Measurements from ENCODE around the gene RBP5. TPM values are rescaled to one million over a fixed set of nuclear protein-coding genes. Genes with fewer than 3 reads are reported as not detected.

The RBP5 gene
- total RNA-seq, 2 donors from 2014 or later: 19.3 to 31.2 TPM

GRCh38 chr12:7081037-7081436 lies 47.7 kb downstream of the RBP5 start:
- no peak for DNase-seq
- no peak for TF ChIP-seq CTCF (conservative IDR thresholded peaks at IDR 0.05)
- Histone ChIP-seq H3K4me1 (ENCODE audit: control insufficient read depth, insufficient read depth, low read length) (no peaks in the 10 kb centered on the region), H3K4me3 (ENCODE audit: low read length) (no peak overlapping the region), H3K36me3 (ENCODE audit: control insufficient read depth, insufficient read depth, low read length) (no peaks in the 10 kb centered on the region), H3K27me3 (ENCODE audit: control insufficient read depth, insufficient read depth, low read length, poor library complexity, severe bottlenecking) (no peaks in the 10 kb centered on the region), H3K9me3 (ENCODE audit: control insufficient read depth, low read length) (peaks cover 5% of the 10 kb centered on the region), H3K9ac (ENCODE audit: extremely low read depth, low read length, poor library complexity, severe bottlenecking) (no peak overlapping the region), H3K27ac (ENCODE audit: low read depth, low read length) (no peak overlapping the region)
- H3K9me3 Mint-ChIP-seq: peaks cover 5% of the 10 kb centered on the region
- peaks cover 2% of the 10 kb centered on the region for H3K27me3 Mint-ChIP-seq (ENCODE audit: insufficient read depth)
- no peak overlapping the region for H3K4me3 Mint-ChIP-seq
- H3K36me3 Mint-ChIP-seq (ENCODE audit: low read depth): peaks cover 5% of the 10 kb centered on the region
- WGBS, 2 experiments (ENCODE audit: insufficient coverage in 1 of 2, insufficient read length in 1 of 2): 94% methylated on average over 14 of the region's 14 CpGs
- H3K4me1 Mint-ChIP-seq: no peaks in the 10 kb centered on the region
- no peak overlapping the region for H3K27ac Mint-ChIP-seq

- no peak overlapping the region for H3K27ac Mint-ChIP-seq
These were observed 48.9 kb downstream of the RBP5 start for GRCh38 chr12:7079826-7080125.

DNA sequence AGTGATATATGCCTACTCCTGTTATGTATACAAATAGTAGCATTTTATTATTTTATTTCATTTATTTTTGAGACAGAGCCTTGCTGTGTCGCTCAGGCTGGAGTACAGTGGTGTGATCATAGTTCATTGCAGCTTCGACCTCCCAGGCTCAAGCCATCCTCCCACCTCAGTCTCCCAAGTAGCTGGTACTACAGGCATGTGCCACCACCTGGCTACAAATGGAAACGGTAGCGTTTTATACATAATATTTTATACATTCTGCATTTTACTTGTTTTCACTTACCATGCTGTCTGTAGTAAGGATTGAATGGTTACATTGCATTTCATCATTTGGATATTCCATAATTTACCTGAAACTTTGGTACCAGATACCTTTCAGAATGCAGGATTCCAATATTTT lies 50.5 kb downstream of the RBP5 start:
- H3K27me3 ChIP-seq (ENCODE audit: control insufficient read depth, insufficient read depth, low read length, poor library complexity, severe bottlenecking): no peaks in the 10 kb centered on the region
- H3K4me3 ChIP-seq (ENCODE audit: low read length): no peak overlapping the region
- H3K4me1 Mint-ChIP-seq: peaks cover 6% of the 10 kb centered on the region
- H3K9me3 ChIP-seq (ENCODE audit: control insufficient read depth, low read length): no peaks in the 10 kb centered on the region
- peaks cover 8% of the 10 kb centered on the region for H3K27me3 Mint-ChIP-seq (ENCODE audit: insufficient read depth)
- peak; percentile 53 for TF ChIP-seq CTCF (conservative IDR thresholded peaks at IDR 0.05)
- peaks cover 5% of the 10 kb centered on the region for H3K4me1 ChIP-seq (ENCODE audit: control insufficient read depth, insufficient read depth, low read length)
- no peak overlapping the region for H3K27ac Mint-ChIP-seq
- no peak for DNase-seq
- no peak overlapping the region for H3K9ac ChIP-seq (ENCODE audit: extremely low read depth, low read length, poor library complexity, severe bottlenecking)
- peaks cover 2% of the 10 kb centered on the region for H3K36me3 Mint-ChIP-seq (ENCODE audit: low read depth)
- no peak overlapping the region for H3K4me3 Mint-ChIP-seq
- H3K36me3 ChIP-seq (ENCODE audit: control insufficient read depth, insufficient read depth, low read length): no peaks in the 10 kb centered on the region
- no peak overlapping the region for H3K27ac ChIP-seq (ENCODE audit: low read depth, low read length)
- WGBS, 2 experiments (ENCODE audit: insufficient coverage in 1 of 2, insufficient read length in 1 of 2): 90 to 93% methylated on average over 2 to 4 of the region's 4 CpGs
- H3K9me3 Mint-ChIP-seq: peaks cover 2% of the 10 kb centered on the region

More at GRCh38 chr12:7079826-7080125, 48.9 kb downstream of the RBP5 start:
- Mint-ChIP-seq H3K4me1 (no peaks in the 10 kb centered on the region), H3K9me3 (peaks cover 5% of the 10 kb centered on the region), H3K36me3 (ENCODE audit: low read depth) (peaks cover 5% of the 10 kb centered on the region), H3K27me3 (ENCODE audit: insufficient read depth) (peaks cover 8% of the 10 kb centered on the region), H3K4me3 (no peak overlapping the region)
- TF ChIP-seq CTCF (conservative IDR thresholded peaks at IDR 0.05): no peak
- H3K9me3 ChIP-seq (ENCODE audit: control insufficient read depth, low read length): peaks cover 4% of the 10 kb centered on the region
- H3K4me1 ChIP-seq (ENCODE audit: control insufficient read depth, insufficient read depth, low read length): no peaks in the 10 kb centered on the region
- H3K9ac ChIP-seq (ENCODE audit: extremely low read depth, low read length, poor library complexity, severe bottlenecking): no peak overlapping the region
- H3K4me3 ChIP-seq (ENCODE audit: low read length): no peak overlapping the region
- no peaks in the 10 kb centered on the region for H3K27me3 ChIP-seq (ENCODE audit: control insufficient read depth, insufficient read depth, low read length, poor library complexity, severe bottlenecking)
- DNase-seq: no peak
- no peak overlapping the region for H3K27ac ChIP-seq (ENCODE audit: low read depth, low read length)
- no peaks in the 10 kb centered on the region for H3K36me3 ChIP-seq (ENCODE audit: control insufficient read depth, insufficient read depth, low read length)
